DND-41 (cell line): ENCODE results near the gene PLA2G4B.

Experiments used
- ATAC-seq: fragments of 200-7000 bp; cut with Tn5 transposase; 3 replicates; pipeline ENCODE4 v1.9.1; 2021; ENCODE audit warnings: low read depth; ENCODE audit not compliant: insufficient read depth
- DNase-seq: peaks from one replicate; pipeline ENCODE4 v3.0.0-alpha.2; 2020
- H2AFZ ChIP-seq: 2 replicates; pipeline ENCODE4 v1.6.0; 2012; ENCODE audit warnings: low read depth, low read length
- H3K27ac ChIP-seq: 2 replicates; pipeline ENCODE4 v1.5.1; 2012; ENCODE audit warnings: low read length, inconsistent platforms
- H3K27me3 ChIP-seq: fragments of 200-600 bp; sonication (generic); 2 replicates; pipeline ENCODE4 v1.6.0; 2012; ENCODE audit warnings: low read length, mild to moderate bottlenecking, inconsistent platforms; ENCODE audit not compliant: insufficient read depth, poor library complexity
- H3K36me3 ChIP-seq: 2 replicates; pipeline ENCODE4 v1.5.1; 2012; ENCODE audit warnings: low read length, inconsistent platforms; ENCODE audit not compliant: insufficient read depth
- H3K4me1 ChIP-seq: 2 replicates; pipeline ENCODE4 v1.5.1; 2012; ENCODE audit warnings: mild to moderate bottlenecking, low read length; ENCODE audit not compliant: insufficient read depth
- H3K4me2 ChIP-seq: 2 replicates; pipeline ENCODE4 v1.6.0; 2012; ENCODE audit warnings: mild to moderate bottlenecking, moderate library complexity, low read length, inconsistent platforms; ENCODE audit not compliant: insufficient read depth
- H3K4me3 ChIP-seq, 2 experiments: fragments of 200-600 bp in 1 of 2; shearing (Covaris generic) in 1 of 2; 2 replicates each; pipeline ENCODE4 v1.5.1; 2012 to 2016; ENCODE audit warnings: inconsistent platforms in 2 of 2, low read length in 2 of 2, mild to moderate bottlenecking in 2 of 2, low read depth in 1 of 2, moderate library complexity in 1 of 2
- H3K79me2 ChIP-seq: 2 replicates; pipeline ENCODE4 v1.6.0; 2012; ENCODE audit warnings: low read length, inconsistent platforms; ENCODE audit not compliant: insufficient read depth
- H3K9ac ChIP-seq: 2 replicates; pipeline ENCODE4 v1.6.0; 2012; ENCODE audit warnings: low read depth, mild to moderate bottlenecking, inconsistent platforms, low read length, moderate library complexity
- H3K9me3 ChIP-seq: 2 replicates; pipeline ENCODE4 v1.5.1; 2012; ENCODE audit warnings: low read length, moderate library complexity, mild to moderate bottlenecking, inconsistent platforms; ENCODE audit not compliant: insufficient read depth, severe bottlenecking
- H4K20me1 ChIP-seq: 2 replicates; pipeline ENCODE4 v1.6.0; 2012; ENCODE audit warnings: low read length; ENCODE audit not compliant: insufficient read depth
- EZH2 ChIP-seq: IDR thresholded peaks from 3 replicates; pipeline ENCODE4 v1.6.1; 2012; ENCODE audit warnings: borderline replicate concordance, low read depth, mild to moderate bottlenecking, moderate library complexity, low read length, inconsistent platforms; ENCODE audit not compliant: severe bottlenecking
- TF ChIP-seq, protein P1 (sequence below): IDR thresholded peaks from 2 replicates; pipeline ENCODE4 v1.5.1; 2012; ENCODE audit warnings: borderline replicate concordance, low read length, moderate library complexity, mild to moderate bottlenecking; ENCODE audit not compliant: poor library complexity, severe bottlenecking; ENCODE audit errors: extremely low read depth

Gene PLA2G4B

DNA sequence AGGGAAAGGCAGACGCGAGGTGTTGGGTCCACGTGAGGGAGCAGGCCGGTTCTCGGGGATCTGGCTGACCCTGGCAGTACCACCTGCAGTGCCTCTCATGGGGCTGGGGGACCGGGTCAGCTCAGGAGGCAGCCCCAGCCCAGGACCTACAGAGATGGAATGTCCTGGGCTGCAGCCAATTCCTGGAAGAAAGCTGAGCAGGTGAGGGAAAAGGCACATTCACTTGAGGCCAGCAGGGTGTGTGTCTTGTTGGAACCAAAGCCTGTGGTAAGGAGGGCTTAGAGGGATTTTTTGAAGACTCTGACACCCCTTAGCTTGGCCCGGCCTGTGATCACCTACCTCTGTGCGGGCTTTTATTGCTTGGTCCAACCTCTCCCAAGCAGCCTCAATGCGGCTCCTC lies 15.8 kb downstream of the PLA2G4B start:
- Histone ChIP-seq H4K20me1 (no peaks in the 10 kb centered on the region), H3K4me2 (no peak overlapping the region), H3K9ac (no peak overlapping the region), H3K4me1 (no peaks in the 10 kb centered on the region), H2AFZ (no peak overlapping the region), H3K4me3 (no peak overlapping the region), H3K79me2 (no peaks in the 10 kb centered on the region), H3K9me3 (no peaks in the 10 kb centered on the region), H3K36me3 (no peaks in the 10 kb centered on the region), H3K27ac (no peak overlapping the region), H3K27me3 (no peaks in the 10 kb centered on the region)
- no peak for DNase-seq
- TF ChIP-seq, protein P1, sequence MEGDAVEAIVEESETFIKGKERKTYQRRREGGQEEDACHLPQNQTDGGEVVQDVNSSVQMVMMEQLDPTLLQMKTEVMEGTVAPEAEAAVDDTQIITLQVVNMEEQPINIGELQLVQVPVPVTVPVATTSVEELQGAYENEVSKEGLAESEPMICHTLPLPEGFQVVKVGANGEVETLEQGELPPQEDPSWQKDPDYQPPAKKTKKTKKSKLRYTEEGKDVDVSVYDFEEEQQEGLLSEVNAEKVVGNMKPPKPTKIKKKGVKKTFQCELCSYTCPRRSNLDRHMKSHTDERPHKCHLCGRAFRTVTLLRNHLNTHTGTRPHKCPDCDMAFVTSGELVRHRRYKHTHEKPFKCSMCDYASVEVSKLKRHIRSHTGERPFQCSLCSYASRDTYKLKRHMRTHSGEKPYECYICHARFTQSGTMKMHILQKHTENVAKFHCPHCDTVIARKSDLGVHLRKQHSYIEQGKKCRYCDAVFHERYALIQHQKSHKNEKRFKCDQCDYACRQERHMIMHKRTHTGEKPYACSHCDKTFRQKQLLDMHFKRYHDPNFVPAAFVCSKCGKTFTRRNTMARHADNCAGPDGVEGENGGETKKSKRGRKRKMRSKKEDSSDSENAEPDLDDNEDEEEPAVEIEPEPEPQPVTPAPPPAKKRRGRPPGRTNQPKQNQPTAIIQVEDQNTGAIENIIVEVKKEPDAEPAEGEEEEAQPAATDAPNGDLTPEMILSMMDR = no peak
- no peak for TF ChIP-seq EZH2
- no peak for ATAC-seq

DNA sequence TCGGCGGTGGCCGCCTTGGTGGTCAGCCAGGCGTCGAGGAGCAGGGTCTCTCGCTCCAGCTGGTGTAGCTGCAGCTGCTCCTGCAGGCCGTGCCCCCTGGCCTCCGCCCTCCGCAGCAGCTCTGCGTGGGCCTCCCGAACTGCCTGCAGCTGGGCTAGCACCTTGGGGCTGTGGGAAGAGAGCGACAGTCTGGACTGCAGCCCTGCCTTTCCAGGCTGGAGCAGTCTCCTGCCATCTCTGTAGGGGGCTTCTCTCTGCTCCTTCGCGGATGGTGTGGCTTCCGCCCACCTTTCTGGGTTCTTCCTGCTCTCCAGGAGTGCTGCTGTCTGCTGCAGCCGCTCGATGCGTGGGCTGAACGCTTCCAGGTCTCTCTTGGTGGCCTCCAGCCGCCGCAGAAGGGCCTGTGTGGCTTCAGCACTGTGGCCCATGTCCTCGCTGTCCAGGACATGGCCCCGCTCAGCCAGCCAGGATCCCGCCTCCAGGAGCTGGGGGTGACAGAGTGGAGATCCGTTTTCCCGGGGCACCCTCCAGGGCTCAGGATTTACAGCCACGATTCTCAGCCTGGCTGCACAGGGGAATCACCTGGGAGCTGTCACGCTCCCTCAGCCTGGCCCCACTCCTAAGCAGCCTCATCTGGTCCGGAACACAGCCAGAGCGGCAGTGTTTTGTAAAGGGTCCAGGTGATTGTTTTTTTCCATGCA lies 16.8 kb downstream of the PLA2G4B start:
- Histone ChIP-seq H3K4me1 (no peaks in the 10 kb centered on the region), H3K9me3 (no peaks in the 10 kb centered on the region), H3K27me3 (no peaks in the 10 kb centered on the region), H2AFZ (no peak overlapping the region), H3K79me2 (no peaks in the 10 kb centered on the region), H3K4me3 (no peak overlapping the region), H3K27ac (no peak overlapping the region), H4K20me1 (no peaks in the 10 kb centered on the region), H3K9ac (no peak overlapping the region), H3K4me2 (no peak overlapping the region), H3K36me3 (no peaks in the 10 kb centered on the region)
- TF ChIP-seq EZH2 = no peak
- TF ChIP-seq, protein P1 = no peak
- ATAC-seq = no peak
- no peak for DNase-seq

DNA sequence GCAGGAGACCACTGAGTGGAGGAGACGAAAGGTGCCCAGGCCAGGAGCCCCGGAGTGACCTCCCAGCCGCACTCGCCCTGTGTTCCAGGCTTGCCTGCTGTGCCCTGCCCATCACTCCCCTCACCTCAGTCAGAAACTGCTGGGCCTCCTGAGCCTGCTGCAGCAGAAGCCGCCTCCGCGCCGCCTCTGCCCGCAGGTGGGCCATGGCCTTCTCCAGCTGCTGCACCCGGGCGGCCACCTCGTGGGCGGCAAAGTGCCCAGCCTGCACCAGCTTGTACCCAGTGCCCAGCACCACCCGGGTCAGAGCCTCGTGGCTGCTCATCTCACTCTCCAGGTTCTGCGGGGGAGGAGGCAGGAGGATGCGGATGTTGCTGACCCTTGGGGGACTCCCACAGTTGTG lies 17.6 kb downstream of the PLA2G4B start:
- ATAC-seq = no peak
- H3K36me3 ChIP-seq = no peaks in the 10 kb centered on the region
- H2AFZ ChIP-seq = no peak overlapping the region
- no peak overlapping the region for H3K9ac ChIP-seq
- no peak for TF ChIP-seq EZH2
- TF ChIP-seq, protein P1 = no peak
- H4K20me1 ChIP-seq = no peaks in the 10 kb centered on the region
- no peak overlapping the region for H3K27ac ChIP-seq
- no peaks in the 10 kb centered on the region for H3K27me3 ChIP-seq
- H3K4me1 ChIP-seq = no peaks in the 10 kb centered on the region
- DNase-seq = no peak
- no peaks in the 10 kb centered on the region for H3K79me2 ChIP-seq
- H3K4me3 ChIP-seq = no peak overlapping the region
- no peaks in the 10 kb centered on the region for H3K9me3 ChIP-seq
- no peak overlapping the region for H3K4me2 ChIP-seq

- Histone ChIP-seq H3K4me1 (no peaks in the 10 kb centered on the region), H3K27ac (no peak overlapping the region), H3K4me2 (no peak overlapping the region), H3K9me3 (no peaks in the 10 kb centered on the region), H2AFZ (no peak overlapping the region), H3K79me2 (no peaks in the 10 kb centered on the region), H4K20me1 (no peaks in the 10 kb centered on the region), H3K9ac (no peak overlapping the region), H3K4me3 (no peak overlapping the region), H3K27me3 (no peaks in the 10 kb centered on the region), H3K36me3 (no peaks in the 10 kb centered on the region)
- DNase-seq (no peak), ATAC-seq (no peak)
- TF ChIP-seq EZH2 = no peak
- TF ChIP-seq, protein P1 = no peak
Observed at GRCh38 chr15:41856716-41857115, 18.1 kb downstream of the PLA2G4B start.
